Cardiac muscle cell (in vitro differentiated cells and primary cell): Measurements from ENCODE around the gene TNS4. TPM values are rescaled to one million over a fixed set of nuclear protein-coding genes. Genes with fewer than 3 reads are reported as not detected.

ENCODE experiments used
- DNase-seq, 2 donors: peaks; one replicate each; pipeline versions ENCODE4 v3.0.0 to v3.0.0-alpha.2; 2010 to 2017; ENCODE audit warnings: low read depth in 1 of 2, low spot score in 1 of 2
- H3K27ac ChIP-seq: fragments of 200-600 bp; sonication (generic); 2 replicates; pipeline ENCODE4 v1.5.1; 2016
- H3K27me3 ChIP-seq: fragments of 200-600 bp; sonication (generic); 2 replicates; pipeline ENCODE4 v1.6.0; 2016; ENCODE audit warnings: control low read depth
- H3K36me3 ChIP-seq: fragments of 200-600 bp; sonication (generic); 2 replicates; pipeline ENCODE4 v1.5.1; 2016; ENCODE audit warnings: control low read depth
- H3K4me1 ChIP-seq: fragments of 200-600 bp; sonication (generic); 2 replicates; pipeline ENCODE4 v1.8.1; 2017; ENCODE audit warnings: low read depth, mild to moderate bottlenecking, mixed run types
- H3K4me3 ChIP-seq: fragments of 200-600 bp; sonication (generic); 2 replicates; pipeline ENCODE4 v1.5.1; 2016; ENCODE audit warnings: mild to moderate bottlenecking
- H3K9me3 ChIP-seq: fragments of 200-600 bp; sonication (generic); 2 replicates; pipeline ENCODE4 v1.5.1; 2017; ENCODE audit warnings: low read depth, mild to moderate bottlenecking, control low read depth
- polyA plus RNA-seq: library from polyadenylated mRNA; unstranded; fragments of >200 nt; fragmentation: Nextera tagmentation; extraction: Ambion mirVana; gene quantifications from 2 replicates; pipeline ENCODE4 v1.2.1, GENCODE V29; 2016
- total RNA-seq: library from RNA; depleted of rRNA; stranded (reverse); fragments of >200 nt; gene quantifications from 2 replicates; pipeline ENCODE4 v1.2.3, GENCODE V29; 2016
- TF ChIP-seq, protein P1 (sequence below): IDR thresholded peaks from 2 replicates; pipeline ENCODE4 v1.5.1; 2012; ENCODE audit warnings: low read depth, mild to moderate bottlenecking, low read length

Gene TNS4
- total and polyA plus RNA-seq, 2 experiments from 2014 or later = not detected

DNA sequence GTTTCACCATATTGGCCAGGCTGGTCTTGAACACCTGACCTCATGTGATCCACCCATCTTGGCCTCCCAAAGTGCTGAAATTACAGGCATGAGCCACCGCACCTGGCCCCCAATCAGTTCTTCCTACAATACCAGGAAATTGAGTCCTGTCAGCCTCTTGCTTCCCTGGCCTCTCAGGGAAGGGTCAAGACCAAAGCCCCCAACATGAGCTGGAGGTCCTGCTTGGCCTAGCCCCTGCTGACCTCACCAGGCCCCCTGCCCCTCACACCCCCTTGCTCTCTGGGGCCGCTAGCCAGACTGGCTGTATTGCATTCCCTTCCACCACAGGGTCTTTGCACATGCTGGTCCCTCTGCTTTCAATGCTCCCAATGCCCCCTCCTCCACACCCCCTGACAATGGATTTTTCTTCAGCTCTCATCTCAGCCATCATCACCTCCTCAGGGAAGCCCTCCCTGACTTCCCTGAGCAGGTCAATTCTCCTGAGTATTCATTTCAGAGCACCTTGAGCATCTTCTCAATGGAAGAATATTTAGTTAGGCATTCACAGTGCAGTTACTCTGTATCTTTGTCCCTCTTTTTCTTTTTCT is 34.0 kb downstream of the TNS4 start:
- H3K27me3 ChIP-seq = no peaks in the 10 kb centered on the region
- H3K36me3 ChIP-seq = no peaks in the 10 kb centered on the region
- DNase-seq = no peak
- H3K4me3 ChIP-seq = no peak overlapping the region
- H3K4me1 ChIP-seq = peaks cover 15% of the 10 kb centered on the region
- TF ChIP-seq, protein P1, sequence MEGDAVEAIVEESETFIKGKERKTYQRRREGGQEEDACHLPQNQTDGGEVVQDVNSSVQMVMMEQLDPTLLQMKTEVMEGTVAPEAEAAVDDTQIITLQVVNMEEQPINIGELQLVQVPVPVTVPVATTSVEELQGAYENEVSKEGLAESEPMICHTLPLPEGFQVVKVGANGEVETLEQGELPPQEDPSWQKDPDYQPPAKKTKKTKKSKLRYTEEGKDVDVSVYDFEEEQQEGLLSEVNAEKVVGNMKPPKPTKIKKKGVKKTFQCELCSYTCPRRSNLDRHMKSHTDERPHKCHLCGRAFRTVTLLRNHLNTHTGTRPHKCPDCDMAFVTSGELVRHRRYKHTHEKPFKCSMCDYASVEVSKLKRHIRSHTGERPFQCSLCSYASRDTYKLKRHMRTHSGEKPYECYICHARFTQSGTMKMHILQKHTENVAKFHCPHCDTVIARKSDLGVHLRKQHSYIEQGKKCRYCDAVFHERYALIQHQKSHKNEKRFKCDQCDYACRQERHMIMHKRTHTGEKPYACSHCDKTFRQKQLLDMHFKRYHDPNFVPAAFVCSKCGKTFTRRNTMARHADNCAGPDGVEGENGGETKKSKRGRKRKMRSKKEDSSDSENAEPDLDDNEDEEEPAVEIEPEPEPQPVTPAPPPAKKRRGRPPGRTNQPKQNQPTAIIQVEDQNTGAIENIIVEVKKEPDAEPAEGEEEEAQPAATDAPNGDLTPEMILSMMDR = no peak
- H3K27ac ChIP-seq = no peak overlapping the region
- H3K9me3 ChIP-seq = no peaks in the 10 kb centered on the region

DNA sequence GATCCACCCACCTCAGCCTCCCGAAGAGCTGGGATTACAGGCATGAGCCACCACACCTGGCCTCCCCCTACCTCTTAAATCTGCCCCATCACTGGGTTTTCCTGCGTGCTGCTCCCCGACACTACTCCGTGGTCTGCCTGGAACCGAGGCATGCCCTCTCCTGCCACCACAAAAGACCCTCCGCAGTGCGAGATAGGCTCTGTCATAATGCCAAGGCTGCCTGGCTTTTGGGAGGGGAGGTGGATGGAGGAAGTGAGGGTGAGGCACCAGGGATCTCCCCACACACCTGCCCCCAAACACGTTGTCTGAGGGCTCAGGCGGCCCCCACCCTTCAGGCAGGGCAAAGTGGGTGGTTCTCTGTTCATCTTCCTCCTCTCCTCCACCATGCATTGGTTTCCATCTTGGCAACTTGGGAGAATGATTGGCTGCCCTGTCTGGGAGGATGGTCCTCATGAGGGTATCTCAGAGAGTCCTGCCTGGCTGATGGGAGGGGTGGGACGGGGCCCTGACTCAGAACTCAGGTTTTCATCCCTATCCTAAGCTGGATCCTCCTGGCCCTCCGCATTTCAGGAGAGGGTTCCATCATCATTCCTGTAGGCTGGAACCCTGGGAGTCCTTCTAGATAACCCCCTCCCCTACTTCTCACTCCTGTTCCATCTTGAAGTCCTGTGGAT is 35.0 kb downstream of the TNS4 start:
- TF ChIP-seq, protein P1 = no peak
- H3K4me1 ChIP-seq = peaks cover 20% of the 10 kb centered on the region
- no peaks in the 10 kb centered on the region for H3K27me3 ChIP-seq
- no peak overlapping the region for H3K4me3 ChIP-seq
- H3K27ac ChIP-seq = no peak overlapping the region
- no peak for DNase-seq
- no peaks in the 10 kb centered on the region for H3K9me3 ChIP-seq
- H3K36me3 ChIP-seq = no peaks in the 10 kb centered on the region

DNA sequence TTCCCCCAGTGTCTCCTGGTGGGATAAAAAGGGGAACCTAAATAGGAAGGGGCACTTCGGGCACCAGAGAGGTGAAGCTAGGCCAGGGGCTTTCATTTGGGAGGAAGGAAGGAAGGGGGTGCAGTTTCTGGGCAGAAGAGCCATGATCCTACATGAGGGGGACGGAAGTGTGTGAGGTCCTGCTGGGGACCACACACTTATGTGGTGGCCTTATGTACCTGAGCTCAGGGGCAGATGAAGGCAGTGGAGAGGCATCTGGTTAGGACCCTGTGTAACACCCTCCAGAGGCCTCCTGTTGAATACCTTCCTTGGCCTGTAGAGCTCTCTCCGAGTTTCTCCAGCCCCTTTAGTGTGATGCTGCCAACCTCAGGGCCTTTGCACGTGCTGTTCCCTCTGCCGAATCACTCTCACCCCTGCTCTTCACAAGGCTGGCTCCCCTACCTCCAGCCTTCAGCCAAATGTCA is 37.0 kb downstream of the TNS4 start:
- DNase-seq = no peak
- H3K36me3 ChIP-seq = no peaks in the 10 kb centered on the region
- H3K9me3 ChIP-seq = no peaks in the 10 kb centered on the region
- TF ChIP-seq, protein P1 = no peak
- peaks cover 33% of the 10 kb centered on the region for H3K4me1 ChIP-seq
- H3K27ac ChIP-seq = no peak overlapping the region
- no peak overlapping the region for H3K4me3 ChIP-seq
- H3K27me3 ChIP-seq = no peaks in the 10 kb centered on the region

DNA sequence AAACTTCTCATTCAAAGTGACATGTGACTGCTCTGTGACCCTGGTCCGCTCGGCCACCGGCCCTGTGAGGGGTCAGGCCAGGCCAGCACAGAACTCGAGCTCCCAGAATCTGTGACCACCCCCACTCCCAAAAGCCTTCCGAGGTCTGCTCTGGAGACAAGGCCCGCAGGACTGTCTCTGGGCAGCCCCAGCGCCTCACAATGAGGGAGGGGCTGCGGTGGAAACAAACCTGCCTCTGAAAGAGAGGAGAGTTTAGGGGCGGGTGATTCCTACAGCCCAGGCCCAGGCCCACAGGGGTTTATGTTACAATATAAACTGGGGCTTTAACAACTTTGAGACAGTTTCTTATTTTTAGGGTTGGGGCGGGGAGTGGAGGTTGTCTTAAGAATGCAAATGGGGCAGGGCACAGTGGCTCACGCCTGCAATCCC is 38.3 kb downstream of the TNS4 start:
- H3K4me3 ChIP-seq = no peak overlapping the region
- H3K4me1 ChIP-seq = peaks cover 41% of the 10 kb centered on the region
- no peak for DNase-seq
- no peaks in the 10 kb centered on the region for H3K27me3 ChIP-seq
- TF ChIP-seq, protein P1 = no peak
- H3K36me3 ChIP-seq = no peaks in the 10 kb centered on the region
- H3K27ac ChIP-seq = peak overlapping the region; percentile 6
- H3K9me3 ChIP-seq = no peaks in the 10 kb centered on the region

DNA sequence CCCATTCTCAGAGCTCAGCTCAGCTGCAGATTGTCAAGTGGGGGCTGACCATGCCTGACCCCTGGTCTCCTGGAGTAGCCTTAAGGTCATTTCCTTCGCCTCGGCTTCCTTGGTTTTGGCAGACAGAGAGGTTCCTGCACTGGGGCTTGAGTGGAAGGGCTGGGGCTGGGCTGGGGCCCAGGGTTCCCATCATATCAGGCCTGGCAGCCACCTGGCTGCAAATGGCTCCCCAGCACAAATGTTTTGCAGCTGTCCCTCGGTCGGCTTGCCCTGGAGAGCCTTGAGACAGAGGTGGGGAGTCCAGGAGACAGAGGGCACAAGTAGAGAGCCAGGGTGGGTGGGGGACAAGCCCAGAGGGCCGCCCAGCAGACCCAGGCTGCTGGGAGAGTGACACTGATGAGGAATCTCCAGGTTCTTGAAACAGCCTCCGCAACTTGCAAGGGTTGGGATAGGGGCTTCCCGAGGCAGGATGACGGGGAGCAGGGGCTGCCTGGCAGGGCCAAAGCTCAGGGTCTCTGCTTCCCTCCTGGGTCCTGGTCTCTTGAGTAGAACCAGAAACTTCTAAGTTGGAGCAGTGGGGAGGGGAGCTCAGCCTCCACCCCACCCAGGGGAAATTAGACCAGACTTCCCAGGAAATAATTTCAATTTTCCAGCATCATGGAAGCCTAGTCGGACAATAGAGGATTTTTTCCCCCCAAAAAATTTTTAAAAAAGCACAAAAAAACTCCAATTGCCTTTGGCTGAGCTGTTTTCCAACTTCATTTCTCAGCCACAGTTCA is 38.9 kb downstream of the TNS4 start:
- peak overlapping the region; percentile 6 for H3K27ac ChIP-seq
- no peaks in the 10 kb centered on the region for H3K27me3 ChIP-seq
- DNase-seq = no peak
- TF ChIP-seq, protein P1 = no peak
- H3K4me1 ChIP-seq = peaks cover 47% of the 10 kb centered on the region
- no peak overlapping the region for H3K4me3 ChIP-seq
- no peaks in the 10 kb centered on the region for H3K9me3 ChIP-seq
- H3K36me3 ChIP-seq = no peaks in the 10 kb centered on the region
